Measurements from ENCODE around the gene TET1.
"Not testable (repeated sequence)": the region's sequence is repeated elsewhere in the genome, so short reads cannot be mapped to it uniquely, and the experiment has no call there.

The TET1 gene

DNA sequence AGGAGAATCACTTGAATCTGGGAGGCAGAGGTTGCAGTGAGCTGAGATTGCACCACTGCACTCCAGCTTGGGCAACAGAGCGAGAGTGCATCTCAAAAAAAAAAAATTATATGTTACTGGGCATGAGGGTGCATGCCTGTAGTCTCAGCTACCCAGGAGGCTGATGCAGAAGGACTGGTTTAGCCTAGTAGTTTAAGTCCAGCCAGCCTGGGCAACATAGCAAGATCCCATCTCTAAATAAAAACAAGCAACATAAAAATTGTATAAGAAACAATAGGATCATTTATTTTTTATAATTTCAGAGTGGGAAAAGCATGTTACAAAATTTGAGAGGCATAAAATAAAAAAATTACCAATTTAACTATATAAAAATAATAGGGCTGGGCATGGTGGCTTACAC is 145.4 kb downstream of the TET1 start:
- TF ChIP-seq SNAI2 (CRISPR knock-in tag; IDR thresholded peaks at IDR 0.05) (no peak), TCF4 (CRISPR knock-in tag; IDR thresholded peaks at IDR 0.05; ENCODE audit: borderline replicate concordance) (no peak)
- ATAC-seq = no peak

DNA sequence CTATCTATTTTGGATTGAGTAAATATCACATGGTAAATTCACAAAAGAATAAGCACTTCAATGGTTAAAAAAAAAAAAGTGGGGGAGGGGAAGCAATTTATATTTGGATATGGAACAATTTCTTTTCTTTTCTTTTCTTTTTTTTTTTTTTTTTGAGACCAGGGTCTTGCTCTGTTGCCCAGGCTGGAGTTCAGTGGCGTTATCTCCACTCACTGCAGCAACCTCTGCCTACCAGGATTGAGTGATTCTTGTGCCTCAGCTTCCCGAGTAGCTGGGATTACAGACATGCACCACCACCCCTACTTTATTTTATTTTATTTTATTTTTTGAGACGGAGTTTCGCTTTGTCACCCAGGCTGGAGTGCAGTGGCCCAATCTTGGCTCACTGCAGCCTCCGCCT is 148.8 kb downstream of the TET1 start:
- not testable (repeated sequence) for ATAC-seq

DNA sequence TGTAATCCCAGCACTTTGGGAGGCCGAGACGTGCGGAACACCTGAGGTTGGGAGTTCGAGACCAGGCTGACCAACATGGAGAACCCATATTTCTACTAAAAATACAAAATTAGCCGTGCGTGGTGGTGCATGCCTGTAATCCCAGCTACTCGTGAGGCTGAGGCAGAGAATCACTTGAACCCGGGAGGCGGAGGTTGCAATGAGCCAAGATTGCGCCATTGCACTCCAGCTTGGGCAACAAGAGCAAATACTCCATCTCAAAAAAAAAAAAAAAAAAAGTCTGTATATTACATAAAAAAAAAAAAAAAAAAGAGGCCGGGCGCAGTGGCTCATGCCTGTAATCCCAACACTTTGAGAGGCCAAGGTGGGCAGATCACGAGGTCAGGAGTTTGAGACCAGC is 152.9 kb downstream of the TET1 start:
- ATAC-seq = not testable (repeated sequence)

DNA sequence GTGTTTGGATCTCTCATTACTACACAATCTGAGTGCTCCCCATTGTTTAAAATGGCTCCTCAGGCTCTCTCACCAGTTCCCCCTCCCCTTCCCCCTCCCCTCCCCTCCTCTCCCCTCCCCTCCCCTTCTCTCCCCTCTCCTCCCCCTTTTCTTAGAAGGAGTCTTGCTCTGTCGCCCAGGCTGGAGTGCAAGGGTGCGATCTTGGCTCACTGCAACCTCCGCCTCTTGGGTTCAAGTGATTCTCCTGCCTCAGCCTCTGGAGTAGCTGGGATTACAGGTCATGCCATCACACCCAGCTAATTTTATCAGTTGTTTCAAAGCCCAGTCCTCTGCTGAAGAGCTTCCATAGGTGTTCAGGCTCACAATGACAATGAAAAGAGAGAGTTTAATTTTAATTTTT is 157.3 kb downstream of the TET1 start:
- no peak for ATAC-seq
- TF ChIP-seq ZNF565 (CRISPR knock-in tag; conservative IDR thresholded peaks at IDR 0.05; ENCODE audit: low read depth) (no peak), ZNF8 (CRISPR knock-in tag; IDR thresholded peaks at IDR 0.05) (no peak)
- TF ChIP-seq, protein P1, sequence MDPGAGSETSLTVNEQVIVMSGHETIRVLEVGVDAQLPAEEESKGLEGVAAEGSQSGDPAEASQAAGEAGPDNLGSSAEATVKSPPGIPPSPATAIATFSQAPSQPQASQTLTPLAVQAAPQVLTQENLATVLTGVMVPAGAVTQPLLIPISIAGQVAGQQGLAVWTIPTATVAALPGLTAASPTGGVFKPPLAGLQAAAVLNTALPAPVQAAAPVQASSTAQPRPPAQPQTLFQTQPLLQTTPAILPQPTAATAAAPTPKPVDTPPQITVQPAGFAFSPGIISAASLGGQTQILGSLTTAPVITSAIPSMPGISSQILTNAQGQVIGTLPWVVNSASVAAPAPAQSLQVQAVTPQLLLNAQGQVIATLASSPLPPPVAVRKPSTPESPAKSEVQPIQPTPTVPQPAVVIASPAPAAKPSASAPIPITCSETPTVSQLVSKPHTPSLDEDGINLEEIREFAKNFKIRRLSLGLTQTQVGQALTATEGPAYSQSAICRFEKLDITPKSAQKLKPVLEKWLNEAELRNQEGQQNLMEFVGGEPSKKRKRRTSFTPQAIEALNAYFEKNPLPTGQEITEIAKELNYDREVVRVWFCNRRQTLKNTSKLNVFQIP (CRISPR knock-in tag; IDR thresholded peaks at IDR 0.05; ENCODE audit: borderline replicate concordance, low read depth) = no peak
- TF ChIP-seq, protein P2, sequence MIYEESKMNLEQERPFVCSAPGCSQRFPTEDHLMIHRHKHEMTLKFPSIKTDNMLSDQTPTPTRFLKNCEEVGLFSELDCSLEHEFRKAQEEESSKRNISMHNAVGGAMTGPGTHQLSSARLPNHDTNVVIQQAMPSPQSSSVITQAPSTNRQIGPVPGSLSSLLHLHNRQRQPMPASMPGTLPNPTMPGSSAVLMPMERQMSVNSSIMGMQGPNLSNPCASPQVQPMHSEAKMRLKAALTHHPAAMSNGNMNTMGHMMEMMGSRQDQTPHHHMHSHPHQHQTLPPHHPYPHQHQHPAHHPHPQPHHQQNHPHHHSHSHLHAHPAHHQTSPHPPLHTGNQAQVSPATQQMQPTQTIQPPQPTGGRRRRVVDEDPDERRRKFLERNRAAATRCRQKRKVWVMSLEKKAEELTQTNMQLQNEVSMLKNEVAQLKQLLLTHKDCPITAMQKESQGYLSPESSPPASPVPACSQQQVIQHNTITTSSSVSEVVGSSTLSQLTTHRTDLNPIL (CRISPR knock-in tag; IDR thresholded peaks at IDR 0.05; ENCODE audit: low read depth) = no peak

DNA sequence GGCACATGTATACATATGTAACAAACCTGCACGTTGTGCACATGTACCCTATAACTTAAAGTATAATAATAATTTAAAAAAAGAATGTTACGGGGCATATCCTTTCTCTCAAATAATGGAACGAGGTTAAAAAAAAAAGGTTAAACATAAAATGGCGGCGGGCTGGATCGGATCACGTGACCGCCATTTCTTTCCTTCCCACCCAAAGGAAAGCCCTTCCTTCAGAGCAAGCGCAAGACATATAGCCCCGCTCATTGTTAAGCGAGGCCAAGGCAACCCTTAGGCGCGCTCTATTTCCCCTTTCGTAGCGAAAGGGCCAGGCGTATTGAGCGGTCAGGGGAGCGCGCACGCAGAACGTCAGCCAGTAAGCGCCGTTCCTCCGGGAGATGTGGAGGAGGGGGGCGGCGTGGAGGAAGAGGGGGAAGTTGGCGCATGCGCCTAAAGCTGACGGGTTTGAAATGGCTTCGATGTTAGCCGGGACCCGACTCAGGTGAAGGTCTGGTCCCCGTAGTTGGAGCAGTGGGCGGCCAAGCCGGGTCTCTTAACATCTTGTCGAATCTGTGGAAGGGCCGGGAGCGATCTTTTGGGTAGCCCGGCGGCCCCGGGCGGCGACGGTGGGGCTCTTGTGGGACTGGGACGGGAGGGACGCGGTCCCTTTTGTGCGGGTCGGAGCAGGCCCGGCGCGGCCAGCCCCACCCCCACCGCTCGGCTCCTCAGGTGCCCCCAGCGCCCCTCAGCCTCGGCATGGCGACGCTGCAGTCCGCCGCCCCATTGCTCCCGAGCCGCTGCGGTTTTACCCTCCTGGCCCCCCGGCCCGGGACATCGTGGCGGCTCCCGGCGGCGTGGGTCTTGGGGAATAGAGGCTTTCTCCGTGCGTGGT is 160.9 kb downstream of the TET1 start, which contains the start of gene CCAR1:
TSS of gene CCAR1 (plus strand) at position 447 of the 880 bp plus-strand sequence. CDS start 1,266 bp downstream, outside the sequence.
- ATAC-seq = peak; percentile 100
- TF ChIP-seq ESRRG (CRISPR knock-in tag; IDR thresholded peaks at IDR 0.05) = 0 out of 2 replicates have a peak, but pooled peaks have one; percentile 32
- TF ChIP-seq, protein P3, sequence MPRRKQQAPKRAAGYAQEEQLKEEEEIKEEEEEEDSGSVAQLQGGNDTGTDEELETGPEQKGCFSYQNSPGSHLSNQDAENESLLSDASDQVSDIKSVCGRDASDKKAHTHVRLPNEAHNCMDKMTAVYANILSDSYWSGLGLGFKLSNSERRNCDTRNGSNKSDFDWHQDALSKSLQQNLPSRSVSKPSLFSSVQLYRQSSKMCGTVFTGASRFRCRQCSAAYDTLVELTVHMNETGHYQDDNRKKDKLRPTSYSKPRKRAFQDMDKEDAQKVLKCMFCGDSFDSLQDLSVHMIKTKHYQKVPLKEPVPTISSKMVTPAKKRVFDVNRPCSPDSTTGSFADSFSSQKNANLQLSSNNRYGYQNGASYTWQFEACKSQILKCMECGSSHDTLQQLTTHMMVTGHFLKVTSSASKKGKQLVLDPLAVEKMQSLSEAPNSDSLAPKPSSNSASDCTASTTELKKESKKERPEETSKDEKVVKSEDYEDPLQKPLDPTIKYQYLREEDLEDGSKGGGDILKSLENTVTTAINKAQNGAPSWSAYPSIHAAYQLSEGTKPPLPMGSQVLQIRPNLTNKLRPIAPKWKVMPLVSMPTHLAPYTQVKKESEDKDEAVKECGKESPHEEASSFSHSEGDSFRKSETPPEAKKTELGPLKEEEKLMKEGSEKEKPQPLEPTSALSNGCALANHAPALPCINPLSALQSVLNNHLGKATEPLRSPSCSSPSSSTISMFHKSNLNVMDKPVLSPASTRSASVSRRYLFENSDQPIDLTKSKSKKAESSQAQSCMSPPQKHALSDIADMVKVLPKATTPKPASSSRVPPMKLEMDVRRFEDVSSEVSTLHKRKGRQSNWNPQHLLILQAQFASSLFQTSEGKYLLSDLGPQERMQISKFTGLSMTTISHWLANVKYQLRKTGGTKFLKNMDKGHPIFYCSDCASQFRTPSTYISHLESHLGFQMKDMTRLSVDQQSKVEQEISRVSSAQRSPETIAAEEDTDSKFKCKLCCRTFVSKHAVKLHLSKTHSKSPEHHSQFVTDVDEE (CRISPR knock-in tag; IDR thresholded peaks at IDR 0.05) = no peak
- 0 out of 2 replicates have a peak, but pooled peaks have one; percentile 25 for TF ChIP-seq ZNF70 (CRISPR knock-in tag; IDR thresholded peaks at IDR 0.05)

DNA sequence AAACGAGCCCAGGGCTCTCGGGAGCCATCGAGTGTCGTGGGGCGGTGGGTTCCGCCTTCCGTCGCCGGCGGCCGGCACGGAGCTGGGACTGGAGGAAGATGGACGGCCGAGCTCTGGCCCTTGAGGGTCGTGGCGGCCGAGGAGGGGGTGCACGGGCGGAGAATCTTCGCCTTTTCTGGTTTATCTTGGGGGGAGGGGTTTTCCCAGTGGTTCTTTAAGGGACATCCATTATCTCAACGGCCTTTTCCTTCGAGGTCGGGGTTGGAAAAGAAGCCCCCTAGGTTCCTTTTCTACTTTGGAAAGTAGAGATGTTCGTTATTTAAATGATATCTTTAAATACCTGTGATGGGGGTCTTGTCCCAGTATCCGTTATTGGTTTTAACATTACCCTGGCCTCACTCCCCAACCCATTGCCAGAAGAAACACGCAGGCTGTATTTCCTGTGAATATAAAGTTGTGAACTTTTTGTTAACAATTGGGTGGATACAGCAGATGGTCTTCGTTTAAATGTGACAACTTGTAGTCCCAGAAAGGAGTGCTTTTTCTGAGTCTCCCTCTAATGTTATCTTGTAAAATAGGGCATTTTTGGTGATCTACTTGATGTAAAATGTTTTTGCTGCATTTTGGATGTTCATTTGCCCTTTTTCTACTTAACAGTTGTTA is 161.7 kb downstream of the TET1 start:
- 0 out of 2 replicates have a peak, but pooled peaks have one; percentile 17 for TF ChIP-seq GLIS3 (CRISPR knock-in tag; IDR thresholded peaks at IDR 0.05)
- no peak for TF ChIP-seq ZNF70 (CRISPR knock-in tag; IDR thresholded peaks at IDR 0.05)
- 0 out of 2 replicates have a peak, but pooled peaks have one; percentile 26 for TF ChIP-seq ZFP3 (CRISPR knock-in tag; IDR thresholded peaks at IDR 0.05)
- ATAC-seq = no peak; the same call in 1 of the 3 replicates

DNA sequence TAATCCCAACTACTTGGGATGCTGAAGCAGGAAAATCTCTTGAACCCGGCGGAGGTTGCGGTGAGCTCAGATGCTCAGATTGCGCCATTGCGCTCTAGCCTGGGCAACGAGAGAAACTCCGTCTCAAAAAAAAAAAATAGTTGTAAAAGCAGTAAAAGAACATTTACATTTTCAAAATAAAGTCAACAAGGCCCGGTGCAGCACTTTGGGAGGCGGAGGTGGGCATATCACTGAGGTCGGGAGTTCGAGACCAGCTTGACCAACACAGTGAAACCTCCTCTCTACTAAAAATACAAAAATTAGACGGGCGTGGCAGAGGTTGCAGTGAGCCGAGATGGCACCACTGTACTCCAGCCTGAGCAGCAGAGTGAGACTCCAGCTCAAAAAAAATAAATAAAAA is 164.9 kb downstream of the TET1 start:
- no peak for ATAC-seq
- TF ChIP-seq TOX (CRISPR knock-in tag; IDR thresholded peaks at IDR 0.05; ENCODE audit: borderline replicate concordance) (no peak), CSDC2 (CRISPR knock-in tag; IDR thresholded peaks at IDR 0.05) (no peak), BACH2 (CRISPR knock-in tag; IDR thresholded peaks at IDR 0.05; ENCODE audit: borderline replicate concordance) (no peak), ZNF70 (CRISPR knock-in tag; IDR thresholded peaks at IDR 0.05) (no peak)
